ENCODE measurements around the gene BFSP1.
A peak's percentile ranks its signal among the peaks of the same experiment; 100 is the strongest.

BFSP1 gene

DNA sequence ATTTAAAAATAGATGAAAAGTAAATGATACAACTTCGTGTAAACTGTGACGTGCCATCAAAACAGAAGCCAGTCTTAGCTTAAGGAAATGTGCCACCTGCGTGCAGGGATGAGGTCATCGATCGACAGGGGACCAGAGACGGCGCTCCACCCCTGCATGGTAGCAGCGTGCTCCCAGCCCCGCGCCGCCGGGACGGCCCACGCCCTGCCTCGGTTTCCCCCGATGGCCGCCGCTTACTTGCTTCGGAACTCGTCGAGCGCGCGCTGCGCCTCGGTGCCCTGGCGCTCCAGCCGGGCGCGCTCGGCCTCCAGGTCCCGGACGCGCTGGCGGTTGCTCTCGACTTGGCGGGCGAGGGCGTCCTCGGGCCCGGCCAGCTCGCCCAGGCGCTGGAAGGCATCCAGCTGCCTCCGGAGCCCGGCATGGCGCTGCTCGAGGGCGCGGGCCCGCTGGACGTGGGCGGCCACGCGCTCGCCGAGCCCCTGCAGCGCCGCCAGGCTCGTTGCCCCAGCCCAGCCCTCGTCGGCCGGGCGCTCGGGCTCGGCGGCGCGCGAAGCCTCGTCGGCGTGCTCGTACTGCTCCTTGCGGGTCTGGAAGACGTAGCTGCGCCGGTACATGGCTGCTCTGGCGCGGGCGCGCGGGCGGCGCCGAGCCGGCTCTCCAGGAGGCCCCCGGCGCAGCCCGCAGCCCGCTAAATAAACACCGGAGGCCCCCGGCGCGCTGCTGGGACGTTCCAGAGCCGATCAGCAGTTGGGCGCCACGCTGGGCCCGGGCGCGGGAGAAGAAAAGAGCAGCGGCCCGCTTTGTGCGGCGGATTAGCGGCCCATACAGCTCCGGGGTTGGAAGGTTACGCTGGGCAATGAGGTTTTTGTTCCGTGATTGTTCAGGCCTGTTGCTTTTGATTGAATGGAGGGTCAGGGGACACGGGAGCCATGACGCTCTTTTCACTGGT, at the start of gene BFSP1:
TSS of gene BFSP1 (minus strand) at position 664 of the 949 bp plus-strand sequence. CDS start at position 614, 50 bp downstream.
- DNase-seq, result peak; percentile 51

DNA sequence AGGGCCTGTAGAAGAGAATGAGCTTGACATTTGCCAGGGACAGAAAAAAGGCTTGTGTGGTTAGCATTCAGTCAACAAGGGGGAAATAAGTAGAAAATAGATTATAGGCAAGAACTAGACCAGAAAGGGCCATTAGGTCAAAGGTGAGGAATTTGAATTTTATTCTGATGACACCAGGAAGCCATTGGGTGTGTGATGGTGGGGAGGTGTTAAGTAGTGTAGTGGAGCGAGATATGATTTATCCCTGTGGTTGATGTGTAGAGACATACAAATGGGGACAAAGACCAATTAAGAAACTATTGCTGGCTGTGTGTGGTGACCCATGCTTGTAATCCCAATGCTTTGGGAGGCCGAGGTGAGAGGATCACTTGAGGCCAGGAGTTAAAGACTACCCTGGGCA, 49.7 kb upstream of the BFSP1 start:
- no peak for DNase-seq

DNA sequence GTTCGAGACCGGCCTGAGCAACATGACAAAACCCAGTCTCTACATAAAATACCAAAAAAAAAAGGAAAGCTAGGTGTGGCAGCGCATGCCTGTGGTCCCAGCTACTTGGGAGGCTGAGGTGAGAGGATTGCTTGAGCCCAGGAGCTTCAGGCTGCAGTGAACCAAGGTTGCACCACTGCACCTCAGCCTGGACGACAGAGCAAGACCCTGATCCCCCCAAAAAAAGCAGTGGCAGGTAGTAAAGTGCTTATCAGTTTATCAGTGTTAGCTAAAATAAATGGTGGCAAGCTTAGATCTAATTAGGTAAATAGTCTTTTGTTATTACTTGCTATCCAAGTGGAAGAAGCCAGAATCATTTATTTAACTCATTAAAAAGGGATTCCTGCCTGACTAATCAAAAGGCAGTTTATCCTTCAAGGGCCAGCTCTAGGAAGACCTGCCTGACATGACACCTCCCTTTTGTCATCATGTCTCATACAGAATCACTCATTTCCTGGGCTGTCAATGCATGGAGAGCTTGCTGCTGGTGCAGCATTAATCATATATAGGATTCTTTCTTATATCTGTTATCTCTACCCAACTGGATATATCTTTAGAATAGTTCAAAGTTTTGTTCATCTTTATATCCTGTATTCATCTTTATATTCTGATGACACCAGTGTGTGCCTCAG, 48.3 kb upstream of the BFSP1 start:
- DNase-seq, result no peak

DNA sequence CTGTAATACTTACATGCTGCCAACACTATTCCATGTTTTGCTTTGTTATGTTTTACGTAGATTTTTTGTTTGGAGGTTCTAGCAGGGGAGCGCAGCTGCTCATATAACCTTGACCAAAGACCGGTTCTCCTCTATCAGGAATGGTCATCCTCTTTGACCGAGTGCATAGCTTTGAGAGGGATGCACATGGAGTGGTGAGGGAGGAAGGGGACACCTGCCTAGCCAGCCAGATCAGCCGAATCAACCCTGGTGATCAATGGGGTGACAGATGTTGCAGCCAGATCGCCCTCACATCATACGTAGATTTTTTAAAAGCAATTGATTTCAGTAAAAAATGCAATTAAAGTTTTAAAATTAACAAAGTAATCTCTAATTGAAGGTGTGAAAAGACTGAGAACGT, 45.0 kb upstream of the BFSP1 start:
- DNase-seq, result no peak

DNA sequence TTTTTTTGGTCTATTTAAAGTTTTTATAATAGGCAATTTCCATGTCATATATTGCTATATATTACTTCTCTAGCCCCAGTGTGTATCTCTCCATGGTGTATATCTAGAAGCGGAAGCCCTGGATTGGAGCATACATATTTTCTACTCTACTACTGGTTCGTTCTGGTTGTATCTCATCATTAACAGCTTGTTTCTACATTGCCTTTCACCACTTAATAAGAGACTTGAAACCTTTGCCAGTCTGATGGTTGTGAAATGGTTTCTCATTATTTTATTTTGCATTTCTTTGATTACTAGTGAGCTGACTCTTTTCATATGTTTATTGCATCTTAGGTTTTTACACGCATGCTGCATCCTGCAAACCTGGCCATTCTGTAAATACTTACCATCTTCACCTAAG, 42.3 kb upstream of the BFSP1 start:
- DNase-seq, result no peak

DNA sequence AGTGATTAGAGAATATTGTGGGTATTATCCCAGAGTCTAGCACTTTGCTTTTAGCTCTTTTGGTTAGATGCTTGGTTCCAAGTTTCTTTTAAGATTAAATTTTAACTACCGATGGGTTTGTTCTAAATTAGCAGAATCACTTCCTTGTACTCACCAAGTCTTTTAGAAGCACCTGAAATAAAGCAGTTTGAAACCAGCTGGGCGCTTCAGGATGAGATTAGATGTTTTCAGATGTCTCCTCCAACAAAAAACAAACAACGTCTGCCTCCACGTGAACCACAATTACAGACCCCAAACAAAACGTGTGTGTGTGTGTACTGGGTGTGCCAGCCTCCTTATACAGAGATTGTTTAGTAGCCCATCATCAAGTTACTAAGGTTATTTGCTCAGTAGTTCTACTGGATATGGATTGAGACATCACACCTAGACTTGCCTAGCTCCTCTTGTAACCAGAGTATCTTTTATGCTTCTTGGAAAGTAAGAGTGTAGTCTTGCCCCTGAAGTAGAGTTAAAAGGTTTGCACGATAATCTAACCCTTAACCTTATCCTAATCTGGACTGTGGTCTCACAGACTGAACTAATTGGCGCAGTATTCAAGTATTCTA, 41.0 kb upstream of the BFSP1 start:
- DNase-seq, result no peak

DNA sequence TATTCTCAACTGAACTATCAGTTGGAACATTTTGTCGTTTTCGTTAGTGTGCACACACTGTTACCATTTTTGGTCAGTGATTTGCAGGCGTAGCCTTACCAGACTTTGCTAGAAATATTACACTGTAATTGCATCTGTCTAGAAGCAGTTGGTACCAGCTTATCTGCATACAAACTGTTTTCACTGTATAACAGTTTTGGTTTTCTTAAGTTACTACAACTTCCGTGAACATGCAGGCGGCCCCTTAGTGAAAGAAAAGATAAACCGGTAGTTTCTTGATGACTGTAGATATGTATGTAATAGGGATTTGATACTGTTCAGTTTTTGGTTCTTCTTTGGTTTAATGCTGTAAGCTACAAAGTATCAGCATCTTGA, 40.0 kb upstream of the BFSP1 start:
- no peak for DNase-seq

DNA sequence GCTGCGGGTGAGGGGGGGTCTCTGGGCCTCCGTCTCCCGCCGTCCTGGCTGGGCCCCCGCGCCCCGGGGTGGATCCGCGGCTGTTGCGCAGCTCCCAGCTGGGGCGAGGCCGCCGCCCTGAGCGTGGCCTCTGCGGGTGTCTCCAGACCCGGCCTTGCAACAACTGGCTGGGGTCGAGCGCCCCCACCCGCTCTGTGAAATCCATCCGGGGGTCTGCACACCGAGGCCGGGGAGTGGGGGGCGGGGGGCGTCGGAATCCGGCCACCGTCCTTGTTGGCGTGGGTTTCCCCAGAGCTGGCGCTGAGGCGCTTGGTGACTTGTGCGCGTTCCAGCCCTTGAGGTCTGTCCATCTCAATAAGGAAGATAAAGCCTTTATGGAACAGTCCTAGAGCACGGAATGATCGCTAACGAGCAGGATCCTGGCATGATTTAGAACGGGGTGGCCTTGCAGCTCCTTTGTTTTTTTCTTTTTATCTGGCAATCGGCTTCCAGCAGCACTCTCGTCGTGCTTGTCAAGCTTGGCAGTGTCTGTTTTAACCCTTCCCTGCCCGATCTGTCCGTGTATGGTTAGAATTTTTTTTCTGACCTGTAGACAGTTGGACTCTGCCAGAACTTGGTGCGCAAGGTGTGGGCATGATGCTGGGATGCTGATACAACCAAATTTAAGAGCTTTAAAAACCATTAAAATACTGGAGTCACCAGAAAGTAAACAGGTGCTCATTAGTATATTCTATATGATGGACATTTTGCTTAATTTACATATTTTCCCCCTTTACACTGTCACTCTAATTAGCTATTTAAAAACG, 39.4 kb upstream of the BFSP1 start:
- DNase-seq, result no peak

DNA sequence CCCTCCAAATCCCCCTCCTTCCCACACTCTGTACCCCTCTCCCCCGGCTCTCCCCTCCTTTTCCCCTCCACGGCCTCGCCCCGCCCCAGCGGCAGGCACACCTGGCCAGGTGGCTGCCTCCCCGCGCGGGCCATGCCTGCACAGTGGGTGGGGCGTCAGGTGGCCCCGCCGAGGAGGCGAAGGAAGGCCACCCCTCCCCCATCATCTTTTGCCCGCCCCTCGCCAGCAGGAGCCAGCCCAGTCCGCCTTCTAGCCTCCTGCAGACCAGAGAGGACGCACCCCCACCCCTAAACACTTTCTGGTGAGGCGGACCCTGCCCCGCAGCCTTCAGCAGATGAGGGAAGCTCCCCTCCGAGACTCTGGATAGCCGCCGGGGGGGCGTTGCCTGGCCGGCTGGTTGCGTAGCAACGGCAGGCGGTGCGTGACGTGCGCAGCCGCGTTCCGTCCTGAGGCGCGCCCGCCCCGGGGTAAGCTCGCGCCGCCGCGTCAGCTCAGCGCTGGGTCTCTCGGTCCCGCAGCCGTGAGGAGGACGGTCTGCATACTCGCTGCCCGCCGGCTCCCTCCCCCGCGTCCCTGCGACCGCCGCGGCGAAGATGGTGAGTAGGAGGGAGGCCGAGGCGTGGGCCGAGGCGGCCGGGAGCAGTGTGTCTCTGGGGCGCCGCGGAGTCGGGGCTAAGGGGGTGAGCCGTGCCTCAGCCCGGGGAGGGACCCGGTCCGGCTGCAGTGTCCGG, 38.6 kb upstream of the BFSP1 start, which contains the start of gene DSTN:
TSS of gene DSTN (plus strand) at position 460 of the 731 bp plus-strand sequence. CDS start at position 594, 134 bp downstream.
- DNase-seq, result peak; percentile 84

DNA sequence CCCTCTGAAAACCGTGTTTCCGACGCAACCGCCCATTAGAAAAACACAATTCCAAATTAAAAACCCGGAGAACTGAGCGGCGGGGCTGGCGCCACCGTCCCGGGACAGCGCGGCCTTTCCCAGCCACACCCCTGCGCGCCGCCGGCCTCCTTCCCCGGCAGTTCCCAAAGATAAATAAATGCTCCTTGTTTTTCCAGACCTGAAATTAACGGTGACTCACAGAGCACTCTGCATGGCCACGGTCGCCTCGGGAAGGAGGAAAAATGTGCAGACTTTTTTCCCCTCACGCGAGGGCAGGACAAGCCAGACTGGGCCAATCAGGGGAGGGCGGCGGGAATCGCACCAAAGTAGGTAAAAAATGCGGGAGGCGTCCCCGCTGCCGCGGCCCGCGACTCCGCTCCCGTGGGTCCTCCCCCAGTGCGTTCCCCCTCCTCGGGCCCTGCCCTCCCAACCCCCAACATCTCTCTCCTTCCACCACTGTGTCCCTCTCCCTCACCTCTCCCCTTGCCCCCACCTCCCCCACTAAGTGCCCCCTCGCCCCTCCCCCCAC, 37.9 kb upstream of the BFSP1 start:
- DNase-seq, result peak; percentile 54

DNA sequence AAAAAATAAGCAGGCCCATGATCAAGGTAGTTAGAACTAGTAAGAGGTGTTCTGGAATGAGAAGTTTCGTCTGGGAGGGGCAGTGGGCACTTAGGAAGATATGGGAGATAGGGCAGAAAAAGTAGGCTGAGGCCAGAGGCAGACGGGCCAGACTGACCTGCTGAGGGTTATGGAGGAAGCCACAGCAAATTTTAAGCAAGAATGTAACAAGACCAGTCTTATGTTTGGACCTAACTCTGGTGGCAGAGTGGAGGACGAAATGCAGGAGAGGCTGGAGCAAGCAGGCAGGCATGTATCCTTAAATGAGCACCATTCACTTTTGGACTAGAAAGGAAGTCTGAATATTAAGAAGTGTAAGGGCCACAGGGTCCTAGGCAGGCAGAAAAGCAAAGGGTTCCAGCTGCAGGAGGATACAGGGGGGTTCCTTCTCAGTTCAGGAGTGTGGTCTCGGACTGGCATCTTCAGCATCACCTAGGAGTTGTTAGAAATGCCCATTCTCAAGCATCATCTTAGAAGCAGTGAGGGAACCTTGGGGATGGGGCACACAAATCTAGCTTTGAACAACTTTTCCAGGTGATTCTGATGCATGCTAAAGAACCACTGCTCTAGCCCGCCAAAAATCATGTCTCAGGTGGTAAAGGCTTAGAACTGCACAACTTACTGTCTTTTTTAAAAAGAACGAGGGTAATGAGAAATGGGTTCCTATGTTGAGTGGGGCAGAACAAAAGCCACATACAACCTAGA, 37.0 kb upstream of the BFSP1 start:
- DNase-seq, result no peak

DNA sequence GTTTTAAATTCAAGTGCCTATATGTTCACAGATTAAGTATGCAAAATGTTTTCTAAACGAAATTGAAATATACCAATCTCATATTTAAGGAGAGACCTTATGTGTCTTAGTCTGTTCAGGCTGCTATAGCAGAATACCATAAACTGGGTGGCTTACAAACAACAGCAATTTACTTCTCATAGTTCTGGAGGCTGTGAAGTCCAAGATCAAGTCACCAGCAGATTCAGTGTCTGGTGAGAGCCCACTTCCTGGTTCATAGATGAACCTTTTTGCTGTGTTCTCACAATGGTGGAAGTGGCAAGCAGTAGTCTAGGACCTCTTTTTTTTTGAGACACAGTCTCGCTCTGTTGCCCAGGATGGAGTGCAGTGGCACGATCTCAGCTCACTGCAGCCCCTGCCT, 35.2 kb upstream of the BFSP1 start:
- no peak for DNase-seq

DNA sequence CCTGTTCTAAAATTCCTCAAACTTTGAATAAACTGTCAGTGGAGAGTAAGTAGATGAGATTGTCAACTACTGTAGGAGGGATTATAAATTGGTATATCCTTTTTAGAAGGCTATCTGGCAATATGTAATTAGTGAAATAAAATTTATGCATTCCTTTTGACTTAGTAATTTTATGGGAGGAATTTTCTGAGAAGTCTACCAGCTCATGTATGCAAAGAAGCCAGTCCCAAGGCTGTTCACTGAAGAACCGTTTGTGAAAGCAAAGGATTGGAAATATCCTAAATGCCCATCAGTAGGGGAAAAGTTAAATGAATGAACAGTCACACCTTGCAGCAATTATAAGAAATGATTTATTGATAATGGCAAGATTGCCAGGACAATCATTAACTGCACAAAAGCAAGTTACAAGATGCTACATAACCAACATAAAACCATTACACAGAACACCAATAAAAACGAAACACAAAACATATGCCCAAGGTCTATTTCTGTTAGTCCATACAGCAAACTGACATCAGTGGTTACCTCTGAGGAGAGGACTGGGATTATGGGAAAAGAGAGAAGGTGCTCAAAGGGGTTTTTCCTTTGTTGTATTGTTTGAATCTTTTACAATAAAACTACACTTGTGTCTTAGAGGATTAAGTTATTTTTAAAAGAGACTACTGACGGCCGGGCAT, 34.1 kb upstream of the BFSP1 start:
- no peak for DNase-seq

DNA sequence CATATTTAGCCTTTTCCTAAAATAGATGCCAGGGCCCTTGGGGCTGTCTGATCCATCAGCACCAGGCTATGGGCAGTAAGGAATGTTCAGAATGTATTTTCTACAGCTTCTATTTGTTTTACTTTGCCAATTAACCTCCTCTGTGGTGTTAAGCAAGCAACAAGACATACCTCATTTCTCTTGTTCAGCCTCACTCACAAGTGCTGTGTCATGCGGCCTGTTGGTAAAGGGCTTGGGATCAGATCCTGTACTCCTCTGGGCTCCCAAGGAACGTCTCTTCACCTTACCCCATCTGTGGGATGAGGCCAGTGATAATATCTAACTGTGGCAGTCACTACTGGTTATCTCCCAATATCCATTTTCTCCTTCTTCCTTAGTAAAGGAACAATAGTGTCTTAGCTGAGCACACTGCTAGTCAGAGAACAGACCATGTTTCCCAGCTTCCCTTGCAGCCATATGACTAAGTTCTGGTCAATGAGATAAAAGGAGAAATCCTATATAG, 31.7 kb upstream of the BFSP1 start:
- no peak for DNase-seq

DNA sequence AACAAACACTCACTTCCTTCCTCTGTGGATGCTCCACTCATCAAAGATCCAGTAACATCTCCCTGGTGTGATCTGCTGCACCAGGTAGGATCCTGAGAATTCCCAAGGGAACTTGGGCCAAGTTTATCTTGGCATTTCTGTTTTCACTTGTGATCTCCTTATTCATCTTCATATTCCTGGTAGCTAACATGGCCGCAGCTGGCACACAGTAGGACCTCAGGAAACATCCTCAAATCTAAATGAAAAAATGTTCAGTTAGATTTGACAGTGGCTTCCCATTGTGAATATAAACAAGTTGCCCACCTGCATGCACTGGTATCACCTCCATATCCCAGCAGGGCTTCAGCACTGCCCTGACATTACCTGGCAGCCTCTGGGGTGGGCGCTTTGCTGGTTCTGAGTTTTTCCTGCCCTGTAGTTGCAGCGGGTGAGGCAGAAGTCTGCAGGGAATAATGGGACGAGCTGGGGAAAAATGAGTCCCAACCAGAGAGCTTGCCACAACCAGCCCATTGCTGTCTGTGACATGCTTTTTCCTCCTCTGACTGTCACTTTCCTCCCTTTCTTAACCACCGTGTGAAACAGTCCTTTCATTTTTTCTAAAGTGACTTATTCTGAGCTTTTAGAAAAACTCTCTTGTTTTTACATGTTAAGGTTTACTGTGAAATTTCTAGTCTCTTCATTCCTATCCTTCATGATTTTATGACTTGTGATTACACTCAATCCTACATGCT, 29.3 kb upstream of the BFSP1 start:
- DNase-seq, result no peak

DNA sequence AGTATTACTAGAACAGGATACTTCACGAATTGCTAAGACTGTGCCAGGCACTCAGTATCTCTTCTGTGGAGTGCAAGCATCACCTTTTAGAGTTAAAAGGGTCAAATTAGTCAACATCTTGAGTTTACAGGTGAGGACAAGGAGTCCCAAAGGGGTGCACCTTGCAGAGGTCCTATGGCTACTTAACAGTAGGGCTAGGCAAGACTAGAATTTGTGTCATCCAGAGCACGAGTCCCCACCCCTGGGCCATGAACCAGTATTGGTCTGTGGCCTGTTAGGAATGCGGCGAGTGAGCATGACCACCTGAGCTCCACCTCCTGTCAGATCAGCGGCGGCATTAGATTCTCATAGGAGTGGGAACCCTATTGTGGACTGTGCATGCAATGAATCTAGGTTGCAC, 28.2 kb upstream of the BFSP1 start:
- DNase-seq, result no peak

DNA sequence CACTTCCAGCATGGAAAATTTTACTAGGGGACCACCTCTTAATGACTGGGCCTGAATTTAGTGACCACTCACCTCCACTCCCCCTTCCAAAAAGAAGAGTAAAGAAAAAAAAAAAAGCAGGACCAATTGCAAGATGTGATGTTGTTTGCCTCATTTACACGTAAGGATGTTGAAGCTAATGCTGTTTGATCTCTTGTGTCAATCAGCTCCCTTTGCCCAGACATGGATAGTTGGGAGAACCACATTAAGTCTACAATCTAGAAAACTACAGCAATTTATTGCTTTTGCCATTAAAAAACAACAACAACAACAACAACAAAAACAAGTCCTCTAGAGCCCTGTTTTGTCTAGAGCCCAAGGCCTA, 27.7 kb upstream of the BFSP1 start:
- no peak for DNase-seq

DNA sequence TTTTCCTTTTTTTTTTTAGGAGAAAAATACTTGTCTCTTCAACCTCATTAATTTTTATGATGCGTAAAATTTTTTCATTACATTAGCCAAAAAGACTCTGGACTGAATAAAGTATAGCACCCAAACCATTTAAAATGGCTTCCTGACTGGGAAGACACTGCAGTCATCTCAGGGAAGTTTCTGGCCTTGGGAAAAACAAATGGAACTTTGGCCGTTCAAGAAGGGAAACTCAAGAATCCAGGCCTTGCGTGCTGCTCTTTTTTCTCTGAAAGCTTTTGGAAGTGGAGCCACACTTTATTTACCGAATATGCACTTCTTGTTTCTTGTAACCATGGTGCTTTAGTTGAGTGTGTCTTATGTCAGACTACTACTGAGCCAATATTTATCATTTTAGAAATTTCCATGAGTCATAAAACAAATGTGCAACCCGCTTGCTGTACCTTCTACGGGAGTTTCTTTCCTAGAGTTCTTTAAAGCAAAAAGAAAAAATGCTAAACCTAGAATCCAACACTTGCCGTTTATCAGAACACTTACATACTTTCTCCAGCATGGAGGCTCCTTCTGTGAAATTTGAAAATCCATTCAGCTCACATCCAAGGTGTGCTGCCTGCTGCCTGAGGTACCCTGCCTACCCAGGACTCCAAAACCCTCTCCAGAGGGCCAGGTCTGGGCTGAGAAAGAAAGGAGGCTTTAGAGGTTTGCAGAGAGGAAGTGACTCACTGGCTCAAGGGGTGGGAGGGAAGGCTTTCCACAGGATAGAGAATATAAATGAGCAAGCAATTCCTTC, 27.2 kb upstream of the BFSP1 start:
- DNase-seq, result no peak

DNA sequence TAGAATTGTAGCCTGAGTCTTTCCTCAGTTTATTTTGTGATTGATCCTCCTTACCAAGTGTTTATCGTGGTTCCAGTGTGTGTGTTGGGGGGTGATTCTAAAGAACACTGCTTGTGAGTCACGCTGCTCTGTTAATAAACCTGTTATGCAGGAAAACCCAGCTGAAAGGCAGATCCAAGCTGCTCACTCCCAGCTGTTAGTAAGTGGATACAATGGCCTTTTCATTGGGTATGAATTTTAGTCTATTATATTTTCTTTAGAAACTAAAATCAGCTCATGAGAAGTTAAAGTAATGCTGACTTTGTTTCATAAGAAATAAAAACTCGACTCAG, 26.5 kb upstream of the BFSP1 start:
- DNase-seq, result no peak
